ENCODE data around the gene MFSD11.

DNA sequence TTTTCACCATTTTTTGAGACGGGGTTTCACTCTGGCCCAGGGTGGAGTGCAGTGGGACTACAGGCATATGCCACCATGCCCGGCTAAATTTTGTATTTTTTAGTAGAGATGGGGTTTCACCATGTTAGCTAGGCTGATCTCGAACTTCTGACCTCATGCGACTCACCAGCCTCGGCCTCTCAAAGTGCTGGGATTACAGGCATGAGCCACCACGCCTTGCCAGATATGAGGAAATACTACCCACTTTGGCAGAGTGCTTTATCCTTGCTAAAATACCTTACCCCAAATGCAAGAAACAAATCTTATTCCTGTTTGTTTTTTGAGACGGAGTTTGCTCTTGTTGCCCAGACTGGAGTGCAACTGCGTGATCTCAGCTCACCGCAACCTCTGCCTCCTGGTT, 67.4 kb downstream of the MFSD11 start:
- TF ChIP-seq CTCF (IDR thresholded peaks at IDR 0.05; ENCODE audit: insufficient read depth, low read length) (no peak), POLR2AphosphoS5 (IDR thresholded peaks at IDR 0.05; ENCODE audit: low read depth) (no peak), GABPA (IDR thresholded peaks at IDR 0.05; ENCODE audit: low read depth) (no peak)

Measured in HL-60 (cell line).